PC-3 (cell line): ENCODE data around the gene STARD5.

Experiments used
- EZH2 ChIP-seq: fragments of 300-600 bp; sonication (generic); IDR thresholded peaks from one replicate; pipeline ENCODE4 v1.6.1; 2017; ENCODE audit warnings: antibody characterized with exemption, mild to moderate bottlenecking, low read length; ENCODE audit not compliant: unreplicated experiment
- EZH2phosphoT487 ChIP-seq: fragments of 300-600 bp; sonication (generic); IDR thresholded peaks from 2 replicates; pipeline ENCODE4 v1.6.1; 2018; ENCODE audit warnings: mild to moderate bottlenecking, antibody characterized with exemption, low read length, borderline replicate concordance
- TF ChIP-seq, protein P1 (sequence below): fragments of 300-600 bp; sonication (generic); conservative IDR thresholded peaks from 2 replicates; pipeline ENCODE4 v1.5.1; 2017; ENCODE audit warnings: antibody characterized with exemption, low read depth, mild to moderate bottlenecking, low read length

DNA sequence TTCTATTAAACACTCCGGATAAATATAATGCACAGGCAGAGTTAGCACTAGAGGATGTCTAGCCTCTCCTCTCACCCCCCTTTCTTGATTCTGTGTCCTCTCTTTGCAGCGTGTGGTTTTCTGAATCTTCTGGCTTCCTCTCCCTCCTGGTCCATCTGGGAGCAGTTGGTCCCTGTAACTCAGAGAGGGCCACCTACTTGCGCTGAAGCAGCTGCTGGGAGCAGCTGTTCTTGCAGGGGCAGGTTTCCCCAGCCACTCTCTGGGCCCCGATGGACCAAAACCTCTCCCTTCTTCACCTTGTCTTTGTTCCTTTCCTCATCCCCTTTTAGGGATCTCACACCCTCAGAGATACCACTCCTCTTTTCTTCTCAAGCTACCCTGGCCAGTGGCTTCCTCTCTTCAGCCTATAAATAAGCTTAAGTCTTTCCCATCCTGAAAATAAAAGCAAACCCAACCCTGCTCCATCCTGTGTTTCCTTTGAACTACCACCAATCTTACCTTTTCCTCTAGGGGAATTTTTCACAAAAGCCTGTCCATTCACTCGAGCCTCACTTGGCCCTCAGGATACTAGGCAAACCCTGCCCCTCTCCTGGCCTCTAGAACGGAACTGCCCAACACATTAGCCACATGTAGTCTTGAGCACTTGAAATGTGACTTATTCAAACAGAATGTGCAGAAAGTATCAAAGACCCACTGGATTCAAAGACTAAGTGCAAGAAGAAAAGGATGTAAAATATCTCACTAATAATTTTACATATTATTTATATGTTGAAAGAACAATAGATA, 59.7 kb downstream of the STARD5 start:
- TF ChIP-seq, protein P1, sequence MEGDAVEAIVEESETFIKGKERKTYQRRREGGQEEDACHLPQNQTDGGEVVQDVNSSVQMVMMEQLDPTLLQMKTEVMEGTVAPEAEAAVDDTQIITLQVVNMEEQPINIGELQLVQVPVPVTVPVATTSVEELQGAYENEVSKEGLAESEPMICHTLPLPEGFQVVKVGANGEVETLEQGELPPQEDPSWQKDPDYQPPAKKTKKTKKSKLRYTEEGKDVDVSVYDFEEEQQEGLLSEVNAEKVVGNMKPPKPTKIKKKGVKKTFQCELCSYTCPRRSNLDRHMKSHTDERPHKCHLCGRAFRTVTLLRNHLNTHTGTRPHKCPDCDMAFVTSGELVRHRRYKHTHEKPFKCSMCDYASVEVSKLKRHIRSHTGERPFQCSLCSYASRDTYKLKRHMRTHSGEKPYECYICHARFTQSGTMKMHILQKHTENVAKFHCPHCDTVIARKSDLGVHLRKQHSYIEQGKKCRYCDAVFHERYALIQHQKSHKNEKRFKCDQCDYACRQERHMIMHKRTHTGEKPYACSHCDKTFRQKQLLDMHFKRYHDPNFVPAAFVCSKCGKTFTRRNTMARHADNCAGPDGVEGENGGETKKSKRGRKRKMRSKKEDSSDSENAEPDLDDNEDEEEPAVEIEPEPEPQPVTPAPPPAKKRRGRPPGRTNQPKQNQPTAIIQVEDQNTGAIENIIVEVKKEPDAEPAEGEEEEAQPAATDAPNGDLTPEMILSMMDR = no peak
- TF ChIP-seq EZH2 (no peak), EZH2phosphoT487 (no peak)
